NB4 (cell line): ENCODE measurements around the gene IL17RA.

Source experiments
- DNase-seq: peaks from one replicate; pipeline ENCODE4 v3.0.0; 2010; ENCODE audit warnings: low read depth
- H3K4me3 ChIP-seq: one replicate; pipeline ENCODE4 v1.5.1; 2011; ENCODE audit warnings: mild to moderate bottlenecking, low read depth, low read length, moderate library complexity
- CTCF ChIP-seq: IDR thresholded peaks from one replicate; pipeline ENCODE4 v1.5.1; 2012; ENCODE audit warnings: low read depth, low read length
- MAX ChIP-seq: IDR thresholded peaks from 2 replicates; pipeline ENCODE4 v1.6.1; 2011; ENCODE audit warnings: low read depth, low read length
- MYC ChIP-seq: IDR thresholded peaks from 2 replicates; pipeline ENCODE4 v1.6.1; 2011; ENCODE audit warnings: low read depth, low read length
- POLR2A ChIP-seq: IDR thresholded peaks from 2 replicates; pipeline ENCODE4 v1.6.1; 2011; ENCODE audit warnings: mild to moderate bottlenecking; ENCODE audit not compliant: insufficient read length; ENCODE audit errors: extremely low read depth

IL17RA gene

GRCh38 chr22:17121233-17122195 is 36.7 kb downstream of the IL17RA start, which contains the start of gene TMEM121B:
TSS of gene TMEM121B (minus strand) at chr22:17121360. CDS start at chr22:17121127, 233 bp downstream.
- TF ChIP-seq MAX, result no peak
- TF ChIP-seq POLR2A, result no peak
- TF ChIP-seq CTCF, result no peak
- no peak for TF ChIP-seq MYC
- peak; percentile 80 for DNase-seq

GRCh38 chr22:17130199-17130598 is 45.4 kb downstream of the IL17RA start:
- no peak for TF ChIP-seq POLR2A
- no peak for TF ChIP-seq CTCF
- no peak for TF ChIP-seq MAX
- TF ChIP-seq MYC, result no peak
- H3K4me3 ChIP-seq, result no peak overlapping the region
- DNase-seq, result no peak

More at GRCh38 chr22:17121233-17122195, 36.7 kb downstream of the IL17RA start, which contains the start of gene TMEM121B:
- H3K4me3 ChIP-seq, result no peak within 1 kb of the TSS

- DNase-seq, result no peak
- TF ChIP-seq CTCF, result no peak
- TF ChIP-seq MAX, result no peak
- H3K4me3 ChIP-seq, result no peak overlapping the region
Measured at GRCh38 chr22:17131686-17132085, 46.9 kb downstream of the IL17RA start.

GRCh38 chr22:17132112-17132511 is 47.3 kb downstream of the IL17RA start:
- TF ChIP-seq CTCF (no peak), MYC (no peak), MAX (no peak), POLR2A (no peak)
- H3K4me3 ChIP-seq, result no peak overlapping the region
- no peak for DNase-seq

- no peak for DNase-seq
- TF ChIP-seq CTCF (no peak), MAX (no peak)
- H3K4me3 ChIP-seq, result no peak overlapping the region
Measured at GRCh38 chr22:17133137-17133536, 48.3 kb downstream of the IL17RA start.
